Measurements from ENCODE around the gene USP9X. TPM values are rescaled to one million over a fixed set of nuclear protein-coding genes. Genes with fewer than 3 reads are reported as not detected.
A peak's percentile ranks its signal among the peaks of the same experiment; 100 is the strongest.

The USP9X gene
- polyA plus RNA-seq (2011; rRNA removed) (18.9 and 37.1 TPM in 2 replicates), polyA minus RNA-seq (2011; rRNA and poly(A)+ RNA removed) (108 and 139 TPM in 2 replicates)

GRCh38 chrX:41084893-41085511, at the start of gene USP9X:
Gene USP9X, plus strand, starts transcription at chrX:41085445. Its CDS starts 38,184 bp downstream, at chrX:41123629.
- no peaks in the 10 kb centered on the region for H3K36me3 ChIP-seq (ENCODE audit: control insufficient read depth, insufficient read depth, low read length)
- POLR2A ChIA-PET = interaction anchor here (0.6 to 0.7 kb wide), 3 partner anchors 59 to 100 kb away, joined by 3 to 6 read pairs (median 4); no protein-coding TSS in a partner anchor
- peak within 1 kb of the TSS; percentile 90 for H3K4me3 ChIP-seq (ENCODE audit: low read depth, low read length)
- DNase-seq (ENCODE audit: low read depth) = peak; percentile 19
- TF ChIP-seq CTCF (IDR thresholded peaks at IDR 0.05; ENCODE audit: insufficient read depth, low read depth, low read length) = no peak
- no peaks in the 10 kb centered on the region for H3K27me3 ChIP-seq (ENCODE audit: control insufficient read depth, insufficient read depth, low read length)
- CTCF ChIA-PET = interaction anchor here (0.7 kb wide), 1 partner anchor 206 kb away, joined by 3 read pairs; no protein-coding TSS in a partner anchor

- DNase-seq (ENCODE audit: low read depth) = no peak
- no peak for TF ChIP-seq CTCF (IDR thresholded peaks at IDR 0.05; ENCODE audit: insufficient read depth, low read depth, low read length)
- Histone ChIP-seq H3K27me3 (ENCODE audit: control insufficient read depth, insufficient read depth, low read length) (no peaks in the 10 kb centered on the region), H3K36me3 (ENCODE audit: control insufficient read depth, insufficient read depth, low read length) (no peaks in the 10 kb centered on the region), H3K4me3 (ENCODE audit: low read depth, low read length) (no peak overlapping the region)
- ChIA-PET POLR2A (no interaction called here), CTCF (no interaction called here)
Observed at GRCh38 chrX:41035582-41035981, 49.7 kb upstream of the USP9X start.

- ChIA-PET POLR2A (no interaction called here), CTCF (no interaction called here)
- DNase-seq (ENCODE audit: low read depth) = no peak
Observed at GRCh38 chrX:41036668-41037326, 48.4 kb upstream of the USP9X start.

GRCh38 chrX:41043196-41043595, 42.0 kb upstream of the USP9X start:
- no peaks in the 10 kb centered on the region for H3K27me3 ChIP-seq (ENCODE audit: control insufficient read depth, insufficient read depth, low read length)
- ChIA-PET POLR2A (no interaction called here), CTCF (no interaction called here)
- no peak overlapping the region for H3K4me3 ChIP-seq (ENCODE audit: low read depth, low read length)
- TF ChIP-seq CTCF (IDR thresholded peaks at IDR 0.05; ENCODE audit: insufficient read depth, low read depth, low read length) = no peak
- no peak for DNase-seq (ENCODE audit: low read depth)
- no peaks in the 10 kb centered on the region for H3K36me3 ChIP-seq (ENCODE audit: control insufficient read depth, insufficient read depth, low read length)

More at GRCh38 chrX:41036668-41037326, 48.4 kb upstream of the USP9X start:
- H3K4me3 ChIP-seq (ENCODE audit: low read depth, low read length) = no peak overlapping the region
- no peaks in the 10 kb centered on the region for H3K27me3 ChIP-seq (ENCODE audit: control insufficient read depth, insufficient read depth, low read length)
- H3K36me3 ChIP-seq (ENCODE audit: control insufficient read depth, insufficient read depth, low read length) = no peaks in the 10 kb centered on the region
- no peak for TF ChIP-seq CTCF (IDR thresholded peaks at IDR 0.05; ENCODE audit: insufficient read depth, low read depth, low read length)

- H3K4me3 ChIP-seq (ENCODE audit: low read depth, low read length) = no peak overlapping the region
- no peaks in the 10 kb centered on the region for H3K27me3 ChIP-seq (ENCODE audit: control insufficient read depth, insufficient read depth, low read length)
- no peaks in the 10 kb centered on the region for H3K36me3 ChIP-seq (ENCODE audit: control insufficient read depth, insufficient read depth, low read length)
- POLR2A ChIA-PET = no interaction called here
- CTCF ChIA-PET = no interaction called here
- no peak for TF ChIP-seq CTCF (IDR thresholded peaks at IDR 0.05; ENCODE audit: insufficient read depth, low read depth, low read length)
- DNase-seq (ENCODE audit: low read depth) = no peak
Observed at GRCh38 chrX:41043674-41044345, 41.4 kb upstream of the USP9X start.
